Calu3 (cell line): Measurements from ENCODE around the gene POLR3G. TPM values are rescaled to one million over a fixed set of nuclear protein-coding genes. Genes with fewer than 3 reads are reported as not detected.

Experiments used
- BruUV-seq: library from RNA; stranded (reverse); fragments of 400-500 nt; replicated peaks from 2 replicates; lab custom pipeline; 2021; lab: Mats Ljungman, UMichigan
- CTCF ChIA-PET: fragments of 300-600 bp; sonication (Branson Sonifier 250); formaldehyde crosslinking; loops from one replicate; lab custom pipeline; 2022; ENCODE audit warnings: antibody characterized with exemption; lab: Charles Lee
- DNase-seq: peaks from one replicate; pipeline ENCODE4 v3.0.0; 2022
- H3K27ac Mint-ChIP-seq: one replicate; pipeline ENCODE4 v1.8.0; 2022; ENCODE audit warnings: mixed read lengths; ENCODE audit not compliant: unreplicated experiment
- H3K27me3 Mint-ChIP-seq: one replicate; pipeline ENCODE4 v1.8.0; 2022; ENCODE audit warnings: mixed read lengths; ENCODE audit not compliant: unreplicated experiment
- H3K36me3 Mint-ChIP-seq: one replicate; pipeline ENCODE4 v1.8.0; 2022; ENCODE audit warnings: mild to moderate bottlenecking, moderate library complexity, mixed read lengths; ENCODE audit not compliant: insufficient read depth, unreplicated experiment
- H3K4me1 Mint-ChIP-seq: one replicate; pipeline ENCODE4 v1.8.0; 2022; ENCODE audit warnings: mild to moderate bottlenecking, low read depth, mixed read lengths; ENCODE audit not compliant: unreplicated experiment
- H3K4me3 Mint-ChIP-seq: one replicate; pipeline ENCODE4 v1.8.0; 2022; ENCODE audit warnings: mild to moderate bottlenecking, low read depth, moderate library complexity, mixed read lengths; ENCODE audit not compliant: unreplicated experiment
- H3K9me3 Mint-ChIP-seq: one replicate; pipeline ENCODE4 v1.8.0; 2022; ENCODE audit warnings: low read depth, mixed read lengths; ENCODE audit not compliant: unreplicated experiment
- intact Hi-C: fragments of 100-400 bp; cut with micrococcal nuclease; formaldehyde crosslinking; loops from one replicate; pipeline ENCODE4 v1.10.0; 2022; ENCODE audit not compliant: unreplicated experiment
- total RNA-seq: library from RNA; stranded (reverse); gene quantifications from 2 replicates; pipeline ENCODE4 v1.2.3, GENCODE V29; 2022
- TF ChIP-seq, protein P1 (sequence below): fragments of 200-600 bp; IDR thresholded peaks from one replicate; pipeline ENCODE4 v1.8.0; 2022; ENCODE audit warnings: antibody characterized with exemption; ENCODE audit not compliant: unreplicated experiment

The POLR3G gene
- total RNA-seq, 1 experiment from 2014 or later: 15.0 TPM

DNA sequence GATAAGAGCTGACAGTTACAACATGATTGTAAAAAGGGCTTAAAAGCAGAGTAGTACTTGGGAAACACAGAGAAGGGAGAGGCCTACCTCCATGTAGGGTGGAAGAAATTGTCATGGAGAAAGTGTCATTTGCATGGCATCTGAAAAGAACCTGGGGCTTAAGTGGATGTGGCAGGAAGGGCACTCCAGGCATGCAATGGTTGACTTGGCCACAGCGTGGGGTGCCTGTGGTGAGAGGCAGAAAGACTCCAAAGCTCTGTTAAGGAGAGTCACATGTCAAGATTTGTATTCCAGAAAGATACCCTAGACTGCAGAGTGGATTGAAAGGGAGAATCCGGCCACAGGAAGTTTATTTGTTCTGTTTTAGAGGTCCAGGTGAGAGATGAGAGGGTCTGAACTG lies 2.4 kb downstream of the POLR3G start:
- TF ChIP-seq, protein P1, sequence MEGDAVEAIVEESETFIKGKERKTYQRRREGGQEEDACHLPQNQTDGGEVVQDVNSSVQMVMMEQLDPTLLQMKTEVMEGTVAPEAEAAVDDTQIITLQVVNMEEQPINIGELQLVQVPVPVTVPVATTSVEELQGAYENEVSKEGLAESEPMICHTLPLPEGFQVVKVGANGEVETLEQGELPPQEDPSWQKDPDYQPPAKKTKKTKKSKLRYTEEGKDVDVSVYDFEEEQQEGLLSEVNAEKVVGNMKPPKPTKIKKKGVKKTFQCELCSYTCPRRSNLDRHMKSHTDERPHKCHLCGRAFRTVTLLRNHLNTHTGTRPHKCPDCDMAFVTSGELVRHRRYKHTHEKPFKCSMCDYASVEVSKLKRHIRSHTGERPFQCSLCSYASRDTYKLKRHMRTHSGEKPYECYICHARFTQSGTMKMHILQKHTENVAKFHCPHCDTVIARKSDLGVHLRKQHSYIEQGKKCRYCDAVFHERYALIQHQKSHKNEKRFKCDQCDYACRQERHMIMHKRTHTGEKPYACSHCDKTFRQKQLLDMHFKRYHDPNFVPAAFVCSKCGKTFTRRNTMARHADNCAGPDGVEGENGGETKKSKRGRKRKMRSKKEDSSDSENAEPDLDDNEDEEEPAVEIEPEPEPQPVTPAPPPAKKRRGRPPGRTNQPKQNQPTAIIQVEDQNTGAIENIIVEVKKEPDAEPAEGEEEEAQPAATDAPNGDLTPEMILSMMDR: no peak
- Mint-ChIP-seq H3K4me1 (peaks cover 16% of the 10 kb centered on the region), H3K4me3 (no peak overlapping the region), H3K9me3 (no peaks in the 10 kb centered on the region), H3K27me3 (no peaks in the 10 kb centered on the region), H3K27ac (no peak overlapping the region), H3K36me3 (peaks cover 28% of the 10 kb centered on the region)
- CTCF ChIA-PET: no interaction called here
- intact Hi-C loops: no loop called here
- DNase-seq: no peak
- no TSS peak for BruUV-seq

DNA sequence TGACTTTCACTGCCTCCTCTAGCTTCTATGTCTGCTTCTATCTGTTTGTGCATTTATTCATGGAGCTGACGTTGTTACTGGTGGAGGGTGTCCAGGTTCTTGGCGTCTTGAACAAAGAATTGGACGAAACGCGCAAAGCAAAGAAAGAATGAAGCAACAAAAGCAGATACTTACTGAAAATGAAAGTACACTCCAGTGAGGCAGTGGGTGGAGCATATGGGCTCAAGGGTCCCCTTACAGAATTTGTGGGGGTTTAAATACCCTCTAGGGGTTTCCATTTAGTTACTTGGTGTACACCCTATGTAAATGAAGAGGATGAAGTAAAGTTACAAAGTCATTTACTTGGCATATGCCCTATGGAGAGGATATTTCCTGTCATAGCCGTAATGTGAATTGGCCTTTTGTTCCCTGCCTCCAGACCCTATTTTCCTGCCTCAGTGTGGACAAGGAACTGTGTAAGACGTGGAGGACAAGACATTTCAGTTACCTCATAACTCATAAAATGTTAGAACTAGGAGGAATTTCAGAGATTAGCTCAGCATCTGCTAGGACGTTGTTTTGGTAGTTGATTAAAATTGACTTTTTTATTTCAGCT lies 3.1 kb downstream of the POLR3G start:
- Mint-ChIP-seq H3K27me3 (no peaks in the 10 kb centered on the region), H3K9me3 (no peaks in the 10 kb centered on the region), H3K4me3 (no peak overlapping the region), H3K27ac (no peak overlapping the region), H3K36me3 (peaks cover 25% of the 10 kb centered on the region), H3K4me1 (peaks cover 16% of the 10 kb centered on the region)
- intact Hi-C loops: no loop called here
- DNase-seq: no peak
- CTCF ChIA-PET: no interaction called here
- TF ChIP-seq, protein P1: no peak
- BruUV-seq: no TSS peak

DNA sequence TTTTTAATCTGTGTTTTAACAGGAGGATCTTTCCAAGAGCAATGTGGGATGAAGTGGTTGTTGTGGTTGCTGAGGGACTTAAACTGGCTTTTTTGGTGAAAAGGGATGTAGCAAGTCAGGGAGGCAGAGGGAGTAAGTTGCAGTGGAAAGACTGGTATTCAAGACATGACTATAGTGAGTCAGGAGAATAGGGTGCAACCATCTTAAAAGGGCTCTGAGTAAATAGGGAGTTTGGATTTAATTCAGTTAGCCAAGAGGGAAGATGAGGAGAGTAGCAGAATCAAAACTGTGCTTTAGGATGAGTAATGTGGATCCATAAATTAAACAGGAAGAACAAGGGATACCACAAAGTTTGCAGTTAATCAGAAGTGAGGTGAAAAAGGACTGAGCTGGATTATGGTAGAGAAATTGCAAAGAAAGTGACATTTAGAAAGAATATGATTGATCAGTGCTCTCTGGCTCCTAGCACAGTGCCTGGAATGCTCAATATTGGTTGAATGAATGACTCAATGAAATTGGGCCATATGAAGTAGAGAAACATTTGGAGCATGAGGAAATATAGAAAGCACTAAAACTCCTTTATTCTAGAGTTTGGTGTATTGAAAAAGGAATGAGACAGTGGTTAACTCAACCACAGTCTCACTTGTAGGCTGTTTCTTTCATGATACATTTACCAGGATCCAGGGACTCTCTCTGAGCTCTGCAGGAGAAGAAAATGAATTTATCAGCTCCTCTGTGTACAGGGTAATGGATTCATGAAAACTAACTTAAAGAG lies 5.1 kb downstream of the POLR3G start:
- intact Hi-C loops: no loop called here
- no peak for DNase-seq
- CTCF ChIA-PET: no interaction called here

DNA sequence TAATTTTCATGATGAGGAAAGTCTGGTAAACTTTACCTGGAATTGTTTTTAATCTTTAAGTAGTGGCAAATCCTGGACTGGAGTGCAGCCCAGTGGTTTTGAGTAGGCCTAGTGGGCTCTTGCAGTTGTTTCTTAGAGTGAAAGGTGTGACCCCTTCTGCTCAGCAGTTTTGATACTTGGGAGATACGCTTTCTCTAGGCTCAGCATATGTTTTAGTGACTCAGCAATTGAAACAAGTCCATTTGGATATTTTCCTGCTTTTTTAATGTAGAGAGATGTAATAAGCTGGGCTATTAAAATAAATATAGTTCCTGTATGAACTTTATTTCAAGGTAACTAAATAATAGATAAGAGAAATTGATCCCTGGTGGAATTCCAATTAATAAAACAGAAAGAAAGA lies 6.0 kb downstream of the POLR3G start:
- H3K27ac Mint-ChIP-seq: no peak overlapping the region
- intact Hi-C loops: no loop called here
- no TSS peak for BruUV-seq
- no peaks in the 10 kb centered on the region for H3K36me3 Mint-ChIP-seq
- H3K27me3 Mint-ChIP-seq: no peaks in the 10 kb centered on the region
- TF ChIP-seq, protein P1: no peak
- H3K4me3 Mint-ChIP-seq: no peak overlapping the region
- peaks cover 29% of the 10 kb centered on the region for H3K4me1 Mint-ChIP-seq
- CTCF ChIA-PET: interaction anchor here (0.6 kb wide), 1 partner anchor 44 kb away, joined by 5 read pairs; no protein-coding TSS in a partner anchor
- H3K9me3 Mint-ChIP-seq: no peaks in the 10 kb centered on the region
- DNase-seq: no peak

More for the DNA sequence above, 5.1 kb downstream of the POLR3G start:
- H3K36me3 Mint-ChIP-seq: peaks cover 4% of the 10 kb centered on the region
- TF ChIP-seq, protein P1: no peak
- peaks cover 21% of the 10 kb centered on the region for H3K4me1 Mint-ChIP-seq
- BruUV-seq: no TSS peak
- H3K27ac Mint-ChIP-seq: no peak overlapping the region
- H3K9me3 Mint-ChIP-seq: no peaks in the 10 kb centered on the region
- no peaks in the 10 kb centered on the region for H3K27me3 Mint-ChIP-seq
- H3K4me3 Mint-ChIP-seq: no peak overlapping the region
